Measurements from ENCODE around the gene CCL8.

DNA sequence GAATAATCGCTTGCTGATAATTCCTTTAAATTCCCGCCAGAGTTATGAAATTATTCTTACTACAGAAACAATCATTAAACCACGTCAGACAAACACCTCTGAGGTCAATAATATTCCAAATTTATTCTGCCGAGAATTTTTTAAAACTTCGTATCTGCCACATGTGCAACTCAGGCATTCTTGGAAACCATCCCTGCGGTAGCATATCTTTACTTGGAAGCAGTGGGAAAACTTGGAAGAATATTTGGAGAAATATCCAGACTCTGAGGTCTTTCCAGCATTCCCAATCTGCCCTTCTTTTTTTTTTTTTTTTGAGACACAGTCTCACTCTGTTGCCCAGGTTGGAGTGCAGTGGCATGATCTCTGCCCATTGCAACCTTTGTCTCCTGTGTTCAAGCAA, 35.7 kb upstream of the CCL8 start:
- TF ChIP-seq, protein P1, sequence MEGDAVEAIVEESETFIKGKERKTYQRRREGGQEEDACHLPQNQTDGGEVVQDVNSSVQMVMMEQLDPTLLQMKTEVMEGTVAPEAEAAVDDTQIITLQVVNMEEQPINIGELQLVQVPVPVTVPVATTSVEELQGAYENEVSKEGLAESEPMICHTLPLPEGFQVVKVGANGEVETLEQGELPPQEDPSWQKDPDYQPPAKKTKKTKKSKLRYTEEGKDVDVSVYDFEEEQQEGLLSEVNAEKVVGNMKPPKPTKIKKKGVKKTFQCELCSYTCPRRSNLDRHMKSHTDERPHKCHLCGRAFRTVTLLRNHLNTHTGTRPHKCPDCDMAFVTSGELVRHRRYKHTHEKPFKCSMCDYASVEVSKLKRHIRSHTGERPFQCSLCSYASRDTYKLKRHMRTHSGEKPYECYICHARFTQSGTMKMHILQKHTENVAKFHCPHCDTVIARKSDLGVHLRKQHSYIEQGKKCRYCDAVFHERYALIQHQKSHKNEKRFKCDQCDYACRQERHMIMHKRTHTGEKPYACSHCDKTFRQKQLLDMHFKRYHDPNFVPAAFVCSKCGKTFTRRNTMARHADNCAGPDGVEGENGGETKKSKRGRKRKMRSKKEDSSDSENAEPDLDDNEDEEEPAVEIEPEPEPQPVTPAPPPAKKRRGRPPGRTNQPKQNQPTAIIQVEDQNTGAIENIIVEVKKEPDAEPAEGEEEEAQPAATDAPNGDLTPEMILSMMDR (IDR thresholded peaks at IDR 0.05; ENCODE audit: insufficient read depth, low read length, poor library complexity, severe bottlenecking): no peak
- TF ChIP-seq EZH2phosphoT487 (conservative IDR thresholded peaks at IDR 0.05; ENCODE audit: low read length): no peak
